DOHH2 (cell line): ENCODE data around the gene ERFL.

Experiments
- H3F3A ChIP-seq: fragments of 200-600 bp; sonication (generic), shearing (Covaris generic); 2 replicates; pipeline ENCODE4 v1.6.0; 2016; ENCODE audit warnings: antibody characterized with exemption, mild to moderate bottlenecking; ENCODE audit not compliant: control insufficient read depth, insufficient read depth
- H3K27ac ChIP-seq: fragments of 200-600 bp; sonication (generic); 2 replicates; pipeline ENCODE4 v1.5.1; 2014; ENCODE audit warnings: low read depth, mild to moderate bottlenecking, low read length, moderate library complexity
- H3K27me3 ChIP-seq: fragments of 200-600 bp; sonication (generic); 2 replicates; pipeline ENCODE4 v1.6.1; 2014; ENCODE audit warnings: mild to moderate bottlenecking, low read length, mixed read lengths; ENCODE audit not compliant: control insufficient read depth
- H3K36me3 ChIP-seq: fragments of 200-600 bp; sonication (generic); 2 replicates; pipeline ENCODE4 v1.6.1; 2014; ENCODE audit warnings: mild to moderate bottlenecking, low read length, moderate library complexity, mixed read lengths; ENCODE audit not compliant: control insufficient read depth
- H3K4me1 ChIP-seq: fragments of 200-600 bp; sonication (generic); 2 replicates; pipeline ENCODE4 v1.6.1; 2014; ENCODE audit warnings: mild to moderate bottlenecking, low read length, mixed read lengths; ENCODE audit not compliant: control insufficient read depth
- H3K4me2 ChIP-seq: fragments of 200-600 bp; sonication (generic); 2 replicates; pipeline ENCODE4 v1.6.0; 2014; ENCODE audit warnings: mild to moderate bottlenecking, low read length, moderate library complexity
- H3K4me3 ChIP-seq: fragments of 200-600 bp; sonication (generic); 2 replicates; pipeline ENCODE4 v1.5.1; 2014; ENCODE audit warnings: mild to moderate bottlenecking, low read length, mixed read lengths
- H3K79me2 ChIP-seq: fragments of 200-600 bp; sonication (generic); 2 replicates; pipeline ENCODE4 v1.6.1; 2014; ENCODE audit warnings: mild to moderate bottlenecking, low read length, mixed read lengths; ENCODE audit not compliant: control insufficient read depth
- H3K9me2 ChIP-seq: fragments of 200-600 bp; sonication (generic); replicated peaks from 2 replicates; pipeline ENCODE4 v1.6.1; 2014; ENCODE audit warnings: mild to moderate bottlenecking, low read length, mixed read lengths; ENCODE audit not compliant: control insufficient read depth
- H3K9me3 ChIP-seq: fragments of 200-600 bp; sonication (generic); 2 replicates; pipeline ENCODE4 v1.6.1; 2014; ENCODE audit warnings: antibody characterized with exemption, low read length, mixed read lengths; ENCODE audit not compliant: control insufficient read depth, insufficient read depth
- H4K20me1 ChIP-seq: fragments of 200-600 bp; sonication (generic); 2 replicates; pipeline ENCODE4 v1.6.0; 2014; ENCODE audit warnings: low read depth, mild to moderate bottlenecking, antibody characterized with exemption, low read length, moderate library complexity; ENCODE audit not compliant: control insufficient read depth, insufficient read depth
- CTCF ChIP-seq: fragments of 200-600 bp; sonication (generic); IDR thresholded peaks from one replicate; pipeline ENCODE4 v1.5.1; 2014; ENCODE audit warnings: antibody characterized with exemption, mild to moderate bottlenecking, low read depth, low read length; ENCODE audit not compliant: poor library complexity, severe bottlenecking
- EZH2phosphoT487 ChIP-seq: fragments of 200-600 bp; sonication (generic); IDR thresholded peaks from 2 replicates; pipeline ENCODE4 v1.6.1; 2017; ENCODE audit warnings: borderline replicate concordance, mild to moderate bottlenecking, antibody characterized with exemption, low read length, moderate library complexity, mixed read lengths

ERFL gene

GRCh38 chr19:41944336-41944735 is 16.1 kb upstream of the ERFL start:
- peaks cover 23% of the 10 kb centered on the region for H3K36me3 ChIP-seq
- H3K4me2 ChIP-seq = peak overlapping the region; percentile 97

GRCh38 chr19:41941410-41942202 is 13.4 kb upstream of the ERFL start:
- Histone ChIP-seq H3K36me3 (peaks cover 14% of the 10 kb centered on the region), H3F3A (peaks cover 57% of the 10 kb centered on the region), H3K79me2 (peaks cover 9% of the 10 kb centered on the region), H3K4me1 (peaks cover 81% of the 10 kb centered on the region), H3K4me2 (peak overlapping the region; percentile 96), H4K20me1 (no peaks in the 10 kb centered on the region), H3K27me3 (no peaks in the 10 kb centered on the region), H3K9me2 (no peaks in the 10 kb centered on the region), H3K4me3 (peak overlapping the region; percentile 97), H3K27ac (peak overlapping the region; percentile 96), H3K9me3 (no peaks in the 10 kb centered on the region)
- TF ChIP-seq CTCF (no peak), EZH2phosphoT487 (no peak)

More at GRCh38 chr19:41944336-41944735, 16.1 kb upstream of the ERFL start:
- Histone ChIP-seq H3K9me3 (no peaks in the 10 kb centered on the region), H3K79me2 (peaks cover 6% of the 10 kb centered on the region), H3K27me3 (no peaks in the 10 kb centered on the region), H3K27ac (peak overlapping the region; percentile 100), H3F3A (peaks cover 42% of the 10 kb centered on the region), H4K20me1 (no peaks in the 10 kb centered on the region), H3K4me1 (peaks cover 89% of the 10 kb centered on the region), H3K9me2 (no peaks in the 10 kb centered on the region), H3K4me3 (peak overlapping the region; percentile 70)
- no peak for TF ChIP-seq EZH2phosphoT487

- peak overlapping the region; percentile 96 for H3K4me2 ChIP-seq
Observed at GRCh38 chr19:41940731-41941409, 12.6 kb upstream of the ERFL start.

More at GRCh38 chr19:41940731-41941409, 12.6 kb upstream of the ERFL start:
- H3K9me2 ChIP-seq = no peaks in the 10 kb centered on the region
- H3K27ac ChIP-seq = peak overlapping the region; percentile 96
- H3K4me3 ChIP-seq = peak overlapping the region; percentile 97
- H3K9me3 ChIP-seq = no peaks in the 10 kb centered on the region
- H3K79me2 ChIP-seq = peaks cover 9% of the 10 kb centered on the region
- H3K36me3 ChIP-seq = peaks cover 14% of the 10 kb centered on the region
- peaks cover 60% of the 10 kb centered on the region for H3F3A ChIP-seq
- H4K20me1 ChIP-seq = no peaks in the 10 kb centered on the region
- H3K27me3 ChIP-seq = no peaks in the 10 kb centered on the region
- no peak for TF ChIP-seq EZH2phosphoT487
- peak; percentile 15 for TF ChIP-seq CTCF
- peaks cover 81% of the 10 kb centered on the region for H3K4me1 ChIP-seq
